Measurements from ENCODE around the gene FERMT2. TPM values are rescaled to one million over a fixed set of nuclear protein-coding genes. Genes with fewer than 3 reads are reported as not detected.
A peak's percentile ranks its signal among the peaks of the same experiment; 100 is the strongest.

The FERMT2 gene
- total RNA-seq, 6 experiments from 2014 or later = 109 to 152 (median 127) TPM

- H3K4me1 Mint-ChIP-seq (ENCODE audit: low read depth) = peaks cover 36% of the 10 kb centered on the region
- no peak overlapping the region for H3K27ac Mint-ChIP-seq
- H3K27me3 Mint-ChIP-seq (ENCODE audit: insufficient read depth) = peaks cover 7% of the 10 kb centered on the region; the same call in 1 of the 2 replicates
- DNase-seq = no peak
- H3K9me3 Mint-ChIP-seq = no peaks in the 10 kb centered on the region
- TF ChIP-seq, protein P1, sequence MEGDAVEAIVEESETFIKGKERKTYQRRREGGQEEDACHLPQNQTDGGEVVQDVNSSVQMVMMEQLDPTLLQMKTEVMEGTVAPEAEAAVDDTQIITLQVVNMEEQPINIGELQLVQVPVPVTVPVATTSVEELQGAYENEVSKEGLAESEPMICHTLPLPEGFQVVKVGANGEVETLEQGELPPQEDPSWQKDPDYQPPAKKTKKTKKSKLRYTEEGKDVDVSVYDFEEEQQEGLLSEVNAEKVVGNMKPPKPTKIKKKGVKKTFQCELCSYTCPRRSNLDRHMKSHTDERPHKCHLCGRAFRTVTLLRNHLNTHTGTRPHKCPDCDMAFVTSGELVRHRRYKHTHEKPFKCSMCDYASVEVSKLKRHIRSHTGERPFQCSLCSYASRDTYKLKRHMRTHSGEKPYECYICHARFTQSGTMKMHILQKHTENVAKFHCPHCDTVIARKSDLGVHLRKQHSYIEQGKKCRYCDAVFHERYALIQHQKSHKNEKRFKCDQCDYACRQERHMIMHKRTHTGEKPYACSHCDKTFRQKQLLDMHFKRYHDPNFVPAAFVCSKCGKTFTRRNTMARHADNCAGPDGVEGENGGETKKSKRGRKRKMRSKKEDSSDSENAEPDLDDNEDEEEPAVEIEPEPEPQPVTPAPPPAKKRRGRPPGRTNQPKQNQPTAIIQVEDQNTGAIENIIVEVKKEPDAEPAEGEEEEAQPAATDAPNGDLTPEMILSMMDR (IDR thresholded peaks at IDR 0.05) = no peak
- H3K4me3 Mint-ChIP-seq = no peak overlapping the region; the same call in 1 of the 2 replicates
- H3K36me3 Mint-ChIP-seq (ENCODE audit: low read depth) = peaks cover 65% of the 10 kb centered on the region
Observed at GRCh38 chr14:52860910-52861309, 89.9 kb downstream of the FERMT2 start.

GRCh38 chr14:52860209-52860608, 90.6 kb downstream of the FERMT2 start:
- Mint-ChIP-seq H3K4me3 (no peak overlapping the region), H3K36me3 (ENCODE audit: low read depth) (peaks cover 69% of the 10 kb centered on the region), H3K4me1 (ENCODE audit: low read depth) (peaks cover 38% of the 10 kb centered on the region), H3K27me3 (ENCODE audit: insufficient read depth) (peaks cover 11% of the 10 kb centered on the region; the same call in 1 of the 2 replicates), H3K9me3 (peaks cover 2% of the 10 kb centered on the region; the same call in 1 of the 2 replicates), H3K27ac (no peak overlapping the region)
- no peak for DNase-seq
- TF ChIP-seq, protein P1 (IDR thresholded peaks at IDR 0.05) = no peak

- H3K9me3 Mint-ChIP-seq = peaks cover 4% of the 10 kb centered on the region; the same call in 1 of the 2 replicates
- DNase-seq = no peak
- H3K4me1 Mint-ChIP-seq (ENCODE audit: low read depth) = peaks cover 30% of the 10 kb centered on the region
- H3K4me3 Mint-ChIP-seq = peak overlapping the region; percentile 52; the same call in 1 of the 2 replicates
- peaks cover 15% of the 10 kb centered on the region for H3K27me3 Mint-ChIP-seq (ENCODE audit: insufficient read depth)
- TF ChIP-seq, protein P1 (IDR thresholded peaks at IDR 0.05) = no peak
- H3K36me3 Mint-ChIP-seq (ENCODE audit: low read depth) = peaks cover 59% of the 10 kb centered on the region
- H3K27ac Mint-ChIP-seq = peak overlapping the region; percentile 3
Observed at GRCh38 chr14:52856139-52856538, 94.7 kb downstream of the FERMT2 start.

GRCh38 chr14:52853522-52853854, 97.4 kb downstream of the FERMT2 start:
- TF ChIP-seq, protein P1 (IDR thresholded peaks at IDR 0.05) = no peak
- H3K27me3 Mint-ChIP-seq (ENCODE audit: insufficient read depth) = peaks cover 18% of the 10 kb centered on the region
- peaks cover 4% of the 10 kb centered on the region; the same call in 1 of the 2 replicates for H3K9me3 Mint-ChIP-seq
- H3K4me1 Mint-ChIP-seq (ENCODE audit: low read depth) = peaks cover 42% of the 10 kb centered on the region
- peak overlapping the region; percentile 27 for H3K27ac Mint-ChIP-seq
- peaks cover 38% of the 10 kb centered on the region for H3K36me3 Mint-ChIP-seq (ENCODE audit: low read depth)
- DNase-seq = no peak
- H3K4me3 Mint-ChIP-seq = peak overlapping the region; percentile 1; the same call in 1 of the 2 replicates

GRCh38 chr14:52852810-52853521, 97.9 kb downstream of the FERMT2 start:
- TF ChIP-seq, protein P1 (IDR thresholded peaks at IDR 0.05) = no peak
- Mint-ChIP-seq H3K9me3 (peaks cover 4% of the 10 kb centered on the region; the same call in 1 of the 2 replicates), H3K4me1 (ENCODE audit: low read depth) (peaks cover 44% of the 10 kb centered on the region), H3K27ac (peak overlapping the region; percentile 27), H3K27me3 (ENCODE audit: insufficient read depth) (peaks cover 18% of the 10 kb centered on the region), H3K4me3 (no peak overlapping the region; the same call in 1 of the 2 replicates), H3K36me3 (ENCODE audit: low read depth) (peaks cover 33% of the 10 kb centered on the region)
- DNase-seq = no peak
